Naive thymus-derived CD8-positive, alpha-beta T cell (primary cell): ENCODE results near the gene KIR2DL1. TPM values are rescaled to one million over a fixed set of nuclear protein-coding genes. Genes with fewer than 3 reads are reported as not detected.
"Not testable (repeated sequence)": the region's sequence is repeated elsewhere in the genome, so short reads cannot be mapped to it uniquely, and the experiment has no call there.

Experiments used
- ATAC-seq, 2 donors: fragments of 150-1000 bp; cut with Tn5 transposase in 1 of 2; sonication (Bioruptor Pico), chemical (Tn5 transposase) in 1 of 2; 1 replicate in 1 of 2; 2 replicates in 1 of 2; pipeline ENCODE4 v1.10.0; 2021; ENCODE audit warnings: mild to moderate bottlenecking in 2 of 2, moderate library complexity in 2 of 2
- POLR2A ChIA-PET: fragments of 350-600 bp; sonication (Branson Sonifier 250); formaldehyde crosslinking; loops from one replicate; lab custom pipeline; 2021; ENCODE audit warnings: antibody characterized with exemption; lab: Charles Lee
- DNase-seq, 10 donors: peaks; one replicate each; pipeline versions ENCODE4 v3.0.0 to v3.0.0-alpha.2; 2020 to 2022
- H3K27ac Mint-ChIP-seq, 10 donors: one replicate each; pipeline ENCODE4 v1.8.0; 2020 to 2022; ENCODE audit warnings: mild to moderate bottlenecking in 10 of 10, mixed read lengths in 10 of 10, moderate library complexity in 4 of 10, inconsistent platforms in 1 of 10
- H3K27me3 Mint-ChIP-seq, 5 donors: one replicate each; pipeline ENCODE4 v1.8.0; 2021 to 2022; ENCODE audit warnings: mixed read lengths in 5 of 5
- H3K36me3 Mint-ChIP-seq, 3 donors: one replicate each; pipeline ENCODE4 v1.8.0; 2020 to 2022; ENCODE audit warnings: mixed read lengths in 3 of 3, mild to moderate bottlenecking in 2 of 3, inconsistent platforms in 1 of 3
- H3K4me1 Mint-ChIP-seq, 4 donors: one replicate each; pipeline ENCODE4 v1.8.0; 2021 to 2022; ENCODE audit warnings: mixed read lengths in 4 of 4
- H3K4me3 Mint-ChIP-seq, 10 donors: one replicate each; pipeline ENCODE4 v1.8.0; 2020 to 2022; ENCODE audit warnings: mild to moderate bottlenecking in 10 of 10, mixed read lengths in 10 of 10, moderate library complexity in 6 of 10, inconsistent platforms in 1 of 10
- H3K9me3 Mint-ChIP-seq, 9 donors: one replicate each; pipeline ENCODE4 v1.8.0; 2020 to 2022; ENCODE audit warnings: mixed read lengths in 9 of 9, mild to moderate bottlenecking in 3 of 9, inconsistent platforms in 1 of 9, moderate library complexity in 1 of 9
- polyA plus RNA-seq, 3 donors: library from polyadenylated mRNA; unstranded; fragments of 300-500 nt; fragmentation: Illumina TruSeq; gene quantifications; one replicate each; pipeline ENCODE4 v1.2.3, GENCODE V29; 2021
- total RNA-seq, 8 experiments: library from RNA in 2 of 8; stranded (reverse) in 2 of 8; gene quantifications; one replicate each; pipeline ENCODE4 v1.2.3 and lab custom pipeline; 2021 to 2026

The KIR2DL1 gene
- total and polyA plus RNA-seq, 5 experiments from 2014 or later, result 0.09 to 8.1 TPM; not detected in 3

- POLR2A ChIA-PET, H3K4me3 Mint-ChIP-seq, H3K9me3 Mint-ChIP-seq, H3K4me1 Mint-ChIP-seq, H3K27ac Mint-ChIP-seq, H3K36me3 Mint-ChIP-seq, DNase-seq, ATAC-seq: not testable (repeated sequence)
- H3K27me3 Mint-ChIP-seq, result peaks cover 2 to 32% (median 19%) of the 10 kb centered on the region in 5 donors
Observed at GRCh38 chr19:54744080-54744479, 25.5 kb upstream of the KIR2DL1 start.

- DNase-seq, POLR2A ChIA-PET, H3K27ac Mint-ChIP-seq, H3K4me1 Mint-ChIP-seq, H3K36me3 Mint-ChIP-seq, ATAC-seq, H3K4me3 Mint-ChIP-seq: not testable (repeated sequence)
- H3K27me3 Mint-ChIP-seq, result peaks cover 2 to 33% (median 11%) of the 10 kb centered on the region in 5 donors
- peaks cover 0 to 13% (median 2%) of the 10 kb centered on the region in 9 donors for H3K9me3 Mint-ChIP-seq
Observed at GRCh38 chr19:54747614-54748322, 21.8 kb upstream of the KIR2DL1 start.

DNA sequence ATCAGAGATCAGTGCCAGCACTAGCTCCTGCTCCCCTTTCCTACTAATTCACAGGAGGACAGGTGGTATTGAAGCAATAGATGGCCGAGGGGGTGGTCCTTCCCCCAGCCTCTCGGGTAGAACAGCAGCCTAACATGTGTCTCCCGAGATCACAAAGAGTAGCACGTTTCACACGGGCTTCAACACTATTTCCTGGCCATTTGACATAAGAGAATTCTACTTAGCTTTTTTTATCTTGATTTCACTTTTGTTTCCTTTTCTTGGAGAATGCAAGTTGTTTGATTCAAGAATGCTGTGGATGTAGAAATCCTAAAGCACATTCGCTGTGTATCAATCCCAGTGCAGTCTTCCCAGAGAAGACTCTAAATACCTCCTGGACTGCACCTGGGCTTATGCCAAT is 19.3 kb upstream of the KIR2DL1 start:
- H3K4me1 Mint-ChIP-seq, H3K27ac Mint-ChIP-seq, DNase-seq, H3K36me3 Mint-ChIP-seq, H3K4me3 Mint-ChIP-seq, POLR2A ChIA-PET, ATAC-seq: not testable (repeated sequence)
- peaks cover 2 to 46% (median 8%) of the 10 kb centered on the region in 5 donors for H3K27me3 Mint-ChIP-seq
- H3K9me3 Mint-ChIP-seq, result peaks cover 0 to 13% (median 2%) of the 10 kb centered on the region in 9 donors

DNA sequence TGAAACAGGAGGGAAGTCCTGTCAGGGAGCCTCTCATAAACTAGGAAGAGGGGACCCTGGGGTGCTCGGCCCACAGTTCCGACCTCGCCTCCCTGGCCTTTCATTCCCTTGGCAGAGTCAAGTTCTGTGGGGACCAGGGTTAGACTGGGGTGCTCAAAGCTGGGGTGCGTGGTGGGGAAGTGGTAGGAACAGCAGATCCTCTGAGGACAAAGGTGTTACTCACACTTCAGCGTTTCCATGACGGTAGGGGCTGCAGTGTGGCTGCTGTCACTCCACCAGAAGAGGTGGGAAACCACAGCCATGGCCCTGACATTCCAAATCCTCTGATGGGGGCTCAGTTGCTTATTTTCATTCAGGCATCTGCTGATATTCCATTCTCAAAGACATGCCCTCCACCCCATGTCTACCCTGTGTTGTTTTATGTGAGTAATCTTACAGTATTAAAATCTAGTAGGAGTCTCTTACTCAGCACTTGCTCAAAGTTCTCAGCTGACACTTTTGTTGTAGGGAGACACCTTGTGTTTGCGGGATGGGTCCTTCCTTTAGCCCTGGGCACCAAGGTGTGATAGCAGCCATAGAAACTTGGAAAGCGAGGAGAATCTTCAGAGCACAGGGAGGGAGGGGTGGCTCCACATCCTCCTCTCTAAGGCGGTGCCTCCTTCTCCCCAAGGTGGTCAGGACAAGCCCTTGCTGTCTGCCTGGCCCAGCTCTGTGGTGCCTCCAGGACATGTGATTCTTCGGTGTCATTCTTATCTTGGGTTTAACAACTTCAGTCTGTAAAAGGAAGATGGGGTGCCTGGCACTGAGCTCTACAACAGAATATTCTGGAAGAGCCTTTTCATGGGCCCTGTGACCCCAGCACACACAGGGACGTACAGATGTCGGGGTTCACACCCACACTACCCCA is 13.1 kb upstream of the KIR2DL1 start:
- peak overlapping the region in 1 of 10 donors; percentile 36 for H3K27ac Mint-ChIP-seq
- peaks cover 0 to 12% (median 0%) of the 10 kb centered on the region in 9 donors for H3K9me3 Mint-ChIP-seq
- H3K4me3 Mint-ChIP-seq, H3K4me1 Mint-ChIP-seq, POLR2A ChIA-PET, ATAC-seq, DNase-seq, H3K36me3 Mint-ChIP-seq: not testable (repeated sequence)
- peaks cover 1 to 38% (median 12%) of the 10 kb centered on the region in 5 donors for H3K27me3 Mint-ChIP-seq

DNA sequence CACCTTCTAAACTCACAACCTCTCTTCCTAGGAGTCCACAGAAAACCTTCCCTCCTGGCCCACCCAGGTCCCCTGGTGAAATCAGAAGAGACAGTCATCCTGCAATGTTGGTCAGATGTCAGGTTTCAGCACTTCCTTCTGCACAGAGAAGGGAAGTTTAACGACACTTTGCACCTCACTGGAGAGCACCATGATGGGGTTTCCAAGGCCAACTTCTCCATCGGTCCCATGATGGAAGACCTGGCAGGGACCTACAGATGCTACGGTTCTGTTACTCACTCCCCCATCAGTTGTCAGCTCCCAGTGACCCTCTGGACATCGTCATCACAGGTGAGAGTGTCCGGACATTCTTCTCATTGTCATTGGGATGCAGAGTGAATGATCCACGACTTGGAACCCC is 11.0 kb upstream of the KIR2DL1 start:
- POLR2A ChIA-PET, H3K36me3 Mint-ChIP-seq, H3K4me3 Mint-ChIP-seq, H3K4me1 Mint-ChIP-seq, ATAC-seq, H3K27ac Mint-ChIP-seq, DNase-seq: not testable (repeated sequence)
- H3K9me3 Mint-ChIP-seq, result peaks cover 0 to 13% (median 0%) of the 10 kb centered on the region in 9 donors
- peaks cover 1 to 26% (median 12%) of the 10 kb centered on the region in 5 donors for H3K27me3 Mint-ChIP-seq

GRCh38 chr19:54764219-54764618 is 5.4 kb upstream of the KIR2DL1 start:
- not testable (repeated sequence) for H3K4me3 Mint-ChIP-seq

DNA sequence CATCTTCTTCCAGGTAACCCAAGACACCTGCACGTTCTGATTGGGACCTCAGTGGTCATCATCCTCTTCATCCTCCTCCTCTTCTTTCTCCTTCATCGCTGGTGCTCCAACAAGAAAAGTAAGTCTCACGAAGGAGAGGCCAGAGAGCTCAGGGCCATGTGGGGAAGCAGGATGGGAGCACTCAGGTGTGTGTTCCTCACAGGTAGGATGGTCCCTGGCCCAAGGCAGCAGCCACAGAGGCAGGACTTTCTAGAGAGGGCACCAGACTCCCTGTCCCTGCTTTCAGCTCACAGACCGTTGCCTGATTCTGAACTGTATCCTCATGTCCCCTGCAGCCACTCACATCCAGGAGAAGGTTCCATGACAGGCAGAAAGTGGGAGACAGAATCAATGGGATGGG is 3.1 kb upstream of the KIR2DL1 start:
- H3K36me3 Mint-ChIP-seq, H3K4me3 Mint-ChIP-seq, DNase-seq, H3K27ac Mint-ChIP-seq, POLR2A ChIA-PET, ATAC-seq, H3K4me1 Mint-ChIP-seq: not testable (repeated sequence)
- H3K9me3 Mint-ChIP-seq, result peaks cover 0 to 18% (median 2%) of the 10 kb centered on the region in 9 donors
- H3K27me3 Mint-ChIP-seq, result peaks cover 1 to 24% (median 13%) of the 10 kb centered on the region in 5 donors

More at GRCh38 chr19:54764219-54764618, 5.4 kb upstream of the KIR2DL1 start:
- POLR2A ChIA-PET, H3K27ac Mint-ChIP-seq, ATAC-seq, DNase-seq, H3K4me1 Mint-ChIP-seq: not testable (repeated sequence)
- Mint-ChIP-seq H3K27me3 (peaks cover 0 to 18% (median 3%) of the 10 kb centered on the region in 5 donors), H3K9me3 (peaks cover 0 to 30% (median 7%) of the 10 kb centered on the region in 9 donors), H3K36me3 (peaks cover 0 to 12% (median 0%) of the 10 kb centered on the region in 3 donors)

- H3K4me1 Mint-ChIP-seq, H3K36me3 Mint-ChIP-seq, POLR2A ChIA-PET, DNase-seq, ATAC-seq: not testable (repeated sequence)
- Mint-ChIP-seq H3K4me3 (peak overlapping the region in 1 of 10 donors; percentile 12), H3K27ac (peak overlapping the region in 1 of 10 donors; percentile 37), H3K9me3 (peaks cover 0 to 12% (median 0%) of the 10 kb centered on the region in 9 donors), H3K27me3 (peaks cover 8 to 26% (median 16%) of the 10 kb centered on the region in 5 donors)
Observed at GRCh38 chr19:54770511-54770910, 918 bp downstream of the KIR2DL1 start.

DNA sequence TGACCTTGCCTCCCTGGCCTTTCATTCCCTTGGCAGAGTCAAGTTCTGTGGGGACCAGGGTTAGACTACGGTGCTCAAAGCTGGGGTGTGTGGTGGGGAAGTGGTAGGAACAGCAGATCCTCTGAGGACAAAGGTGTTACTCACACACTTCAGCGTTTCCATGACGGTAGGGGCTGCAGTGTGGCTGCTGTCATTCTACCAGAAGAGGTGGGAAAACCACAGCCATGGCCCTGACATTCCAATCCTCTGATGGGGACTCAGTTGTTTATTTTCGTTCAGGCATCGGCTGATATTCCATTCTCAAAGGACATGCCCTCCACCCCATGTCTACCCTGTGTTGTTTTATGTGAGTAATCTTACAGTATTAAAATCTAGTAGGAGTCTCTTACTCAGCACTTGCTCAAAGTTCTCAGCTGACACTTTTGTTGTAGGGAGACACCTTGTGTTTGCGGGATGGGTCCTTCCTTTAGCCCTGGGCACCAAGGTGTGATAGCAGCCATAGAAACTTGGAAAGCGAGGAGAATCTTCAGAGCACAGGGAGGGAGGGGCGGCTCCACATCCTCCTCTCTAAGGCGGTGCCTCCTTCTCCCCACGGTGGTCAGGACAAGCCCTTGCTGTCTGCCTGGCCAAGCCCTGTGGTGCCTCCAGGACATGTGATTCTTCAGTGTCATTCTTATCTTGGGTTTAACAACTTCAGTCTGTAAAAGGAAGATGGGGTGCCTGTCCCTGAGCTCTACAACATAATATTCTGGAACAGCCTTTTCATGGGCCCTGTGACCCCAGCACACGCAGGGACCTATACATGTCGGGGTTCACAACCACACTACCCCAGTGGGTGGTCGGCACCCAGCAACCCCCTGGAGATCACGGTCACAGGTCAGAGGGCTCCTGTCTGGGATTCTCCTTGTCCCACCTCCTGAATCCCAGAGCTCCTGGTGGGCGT is 1.7 kb downstream of the KIR2DL1 start:
- H3K9me3 Mint-ChIP-seq, DNase-seq, POLR2A ChIA-PET, H3K4me3 Mint-ChIP-seq, H3K36me3 Mint-ChIP-seq, H3K4me1 Mint-ChIP-seq, ATAC-seq: not testable (repeated sequence)
- peak overlapping the region in 1 of 10 donors; percentile 2 for H3K27ac Mint-ChIP-seq
- H3K27me3 Mint-ChIP-seq, result peaks cover 8 to 26% (median 16%) of the 10 kb centered on the region in 5 donors

DNA sequence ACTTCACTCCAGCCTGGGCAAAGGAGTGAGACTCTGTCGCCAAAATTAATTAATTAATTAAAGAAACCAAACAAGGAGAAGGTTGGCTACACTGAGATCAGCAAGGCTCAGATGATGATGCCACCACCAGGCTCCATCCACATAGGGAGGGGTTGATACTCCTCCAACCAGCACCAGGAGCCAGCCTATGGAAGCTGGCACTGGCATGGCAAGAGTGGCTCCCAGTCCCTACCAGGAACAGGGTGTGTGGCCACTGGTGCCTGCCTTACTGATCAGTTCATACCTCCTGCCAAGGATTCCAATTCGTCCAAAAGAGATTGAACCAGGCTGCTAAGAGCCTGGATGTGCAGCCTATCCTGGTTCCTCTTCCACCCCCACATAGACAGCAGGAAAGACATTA is 3.1 kb downstream of the KIR2DL1 start:
- POLR2A ChIA-PET, H3K9me3 Mint-ChIP-seq, DNase-seq, H3K27ac Mint-ChIP-seq, H3K36me3 Mint-ChIP-seq, H3K4me1 Mint-ChIP-seq, ATAC-seq, H3K4me3 Mint-ChIP-seq: not testable (repeated sequence)
- H3K27me3 Mint-ChIP-seq, result peaks cover 7 to 26% (median 16%) of the 10 kb centered on the region in 5 donors

GRCh38 chr19:54775095-54775815 is 5.7 kb downstream of the KIR2DL1 start:
- H3K27me3 Mint-ChIP-seq, result peaks cover 7 to 35% (median 17%) of the 10 kb centered on the region in 5 donors
- H3K36me3 Mint-ChIP-seq, H3K4me1 Mint-ChIP-seq, H3K4me3 Mint-ChIP-seq, H3K27ac Mint-ChIP-seq, POLR2A ChIA-PET, H3K9me3 Mint-ChIP-seq, ATAC-seq: not testable (repeated sequence)
- peak in 1 of 10 donors; percentile 3 for DNase-seq
